ENCODE measurements around the gene ASB17. TPM values are rescaled to one million over a fixed set of nuclear protein-coding genes. Genes with fewer than 3 reads are reported as not detected.
"Not testable (repeated sequence)": the region's sequence is repeated elsewhere in the genome, so short reads cannot be mapped to it uniquely, and the experiment has no call there.

The ASB17 gene
- total RNA-seq, 1 donor from 2014 or later, result not detected

- Histone ChIP-seq H3K4me1 (no peaks in the 10 kb centered on the region), H3K27me3 (no peaks in the 10 kb centered on the region), H3K27ac (no peak overlapping the region), H3K36me3 (no peaks in the 10 kb centered on the region), H3K9me3 (no peaks in the 10 kb centered on the region), H3K4me3 (no peak overlapping the region)
- DNase-seq (ENCODE audit: extremely low spot score in 2 of 2), result no peak
- TF ChIP-seq POLR2AphosphoS5 (IDR thresholded peaks at IDR 0.05; ENCODE audit: insufficient read depth in 1 of 2, low read depth in 1 of 2) (no peak), CTCF (IDR thresholded peaks at IDR 0.05) (no peak), POLR2A (IDR thresholded peaks at IDR 0.05) (no peak)
- intact Hi-C loops (cut with DNase I), result no loop called here
These were observed 32.7 kb upstream of the ASB17 start for GRCh38 chr1:75964760-75965408.

GRCh38 chr1:75964110-75964759 is 32.0 kb upstream of the ASB17 start:
- H3K9me3 ChIP-seq; intact Hi-C loops (cut with DNase I): not testable (repeated sequence)

GRCh38 chr1:75954586-75954985 is 22.4 kb upstream of the ASB17 start:
- intact Hi-C loops (cut with DNase I), result no loop called here

More at GRCh38 chr1:75964110-75964759, 32.0 kb upstream of the ASB17 start:
- H3K4me3 ChIP-seq; H3K27ac ChIP-seq; H3K36me3 ChIP-seq; DNase-seq (ENCODE audit: extremely low spot score in 2 of 2); H3K27me3 ChIP-seq; H3K4me1 ChIP-seq: not testable (repeated sequence)

GRCh38 chr1:75953461-75953860 is 21.3 kb upstream of the ASB17 start:
- no peak for TF ChIP-seq CTCF (IDR thresholded peaks at IDR 0.05)
- no peak for TF ChIP-seq POLR2A (IDR thresholded peaks at IDR 0.05)
- no peak for TF ChIP-seq POLR2AphosphoS5 (IDR thresholded peaks at IDR 0.05; ENCODE audit: insufficient read depth in 1 of 2, low read depth in 1 of 2)
- no peak overlapping the region for H3K4me3 ChIP-seq
- no peaks in the 10 kb centered on the region for H3K36me3 ChIP-seq
- H3K27me3 ChIP-seq, result no peaks in the 10 kb centered on the region
- no peak overlapping the region for H3K27ac ChIP-seq
- DNase-seq (ENCODE audit: extremely low spot score in 2 of 2), result no peak
- H3K4me1 ChIP-seq, result no peaks in the 10 kb centered on the region
- intact Hi-C loops (cut with DNase I), result no loop called here
- no peaks in the 10 kb centered on the region for H3K9me3 ChIP-seq

More at GRCh38 chr1:75954586-75954985, 22.4 kb upstream of the ASB17 start:
- Histone ChIP-seq H3K27me3 (no peaks in the 10 kb centered on the region), H3K4me3 (no peak overlapping the region), H3K27ac (no peak overlapping the region), H3K9me3 (no peaks in the 10 kb centered on the region), H3K4me1 (no peaks in the 10 kb centered on the region), H3K36me3 (no peaks in the 10 kb centered on the region)
- no peak for TF ChIP-seq CTCF (IDR thresholded peaks at IDR 0.05)
- TF ChIP-seq POLR2A (IDR thresholded peaks at IDR 0.05), result no peak
- no peak for TF ChIP-seq POLR2AphosphoS5 (IDR thresholded peaks at IDR 0.05; ENCODE audit: insufficient read depth in 1 of 2, low read depth in 1 of 2)
- DNase-seq (ENCODE audit: extremely low spot score in 2 of 2), result no peak

GRCh38 chr1:75952016-75952415 is 19.8 kb upstream of the ASB17 start:
- no peak overlapping the region for H3K27ac ChIP-seq
- DNase-seq (ENCODE audit: extremely low spot score in 2 of 2), result no peak
- no peaks in the 10 kb centered on the region for H3K4me1 ChIP-seq
- intact Hi-C loops (cut with DNase I), result no loop called here
- no peak overlapping the region for H3K4me3 ChIP-seq
- H3K9me3 ChIP-seq, result no peaks in the 10 kb centered on the region
- TF ChIP-seq POLR2AphosphoS5 (IDR thresholded peaks at IDR 0.05; ENCODE audit: insufficient read depth in 1 of 2, low read depth in 1 of 2) (no peak), POLR2A (IDR thresholded peaks at IDR 0.05) (no peak)
- no peaks in the 10 kb centered on the region for H3K27me3 ChIP-seq
- no peaks in the 10 kb centered on the region for H3K36me3 ChIP-seq

GRCh38 chr1:75950176-75950575 is 18.0 kb upstream of the ASB17 start:
- Histone ChIP-seq H3K36me3 (no peaks in the 10 kb centered on the region), H3K4me1 (no peaks in the 10 kb centered on the region), H3K27ac (no peak overlapping the region), H3K4me3 (no peak overlapping the region), H3K27me3 (no peaks in the 10 kb centered on the region), H3K9me3 (no peaks in the 10 kb centered on the region)
- intact Hi-C loops (cut with DNase I), result no loop called here
- DNase-seq (ENCODE audit: extremely low spot score in 2 of 2), result no peak
- TF ChIP-seq POLR2A (IDR thresholded peaks at IDR 0.05) (no peak), CTCF (IDR thresholded peaks at IDR 0.05) (no peak), POLR2AphosphoS5 (IDR thresholded peaks at IDR 0.05; ENCODE audit: insufficient read depth in 1 of 2, low read depth in 1 of 2) (no peak)

GRCh38 chr1:75943037-75943436 is 10.8 kb upstream of the ASB17 start:
- H3K27ac ChIP-seq; H3K4me1 ChIP-seq; H3K27me3 ChIP-seq; DNase-seq (ENCODE audit: extremely low spot score in 2 of 2); intact Hi-C loops (cut with DNase I); H3K4me3 ChIP-seq; H3K36me3 ChIP-seq; H3K9me3 ChIP-seq: not testable (repeated sequence)
